Suprapubic skin (tissue), 4 donors: ENCODE data around the gene SCNN1G. TPM values are rescaled to one million over a fixed set of nuclear protein-coding genes. Genes with fewer than 3 reads are reported as not detected.

Experiments used
- DNase-seq, 2 donors: peaks; one replicate each; pipeline ENCODE4 v3.0.0-alpha.2; 2019; ENCODE audit warnings: low spot score in 2 of 2
- H3K27ac ChIP-seq: fragments of 200-600 bp; sonication (generic); one replicate; pipeline ENCODE4 v1.5.1; 2019
- H3K27me3 ChIP-seq: fragments of 200-600 bp; sonication (generic); one replicate; pipeline ENCODE4 v1.5.1; 2019
- H3K36me3 ChIP-seq: fragments of 200-600 bp; sonication (generic); one replicate; pipeline ENCODE4 v1.5.1; 2019
- H3K4me1 ChIP-seq: fragments of 200-600 bp; sonication (generic); one replicate; pipeline ENCODE4 v1.5.1; 2019
- H3K4me3 ChIP-seq: fragments of 200-600 bp; sonication (generic); one replicate; pipeline ENCODE4 v1.5.1; 2019; ENCODE audit warnings: mild to moderate bottlenecking
- H3K9me3 ChIP-seq: fragments of 200-600 bp; sonication (generic); one replicate; pipeline ENCODE4 v1.5.1; 2019
- CTCF ChIP-seq, 2 donors: fragments of 200-600 bp in 1 of 2; fragments of 450-650 bp in 1 of 2; sonication (generic) in 1 of 2; IDR thresholded peaks; one replicate each; pipeline ENCODE4 v1.5.1; 2016 to 2019; ENCODE audit warnings: antibody characterized with exemption in 2 of 2, mild to moderate bottlenecking in 1 of 2, moderate library complexity in 1 of 2
- EP300 ChIP-seq: sonication (generic); formaldehyde crosslinking; IDR thresholded peaks from one replicate; pipeline ENCODE4 v1.6.1; 2017; ENCODE audit warnings: antibody characterized with exemption
- POLR2A ChIP-seq, 2 donors: fragments of 450-650 bp; IDR thresholded peaks; one replicate each; pipeline ENCODE4 v1.6.1; 2017; ENCODE audit warnings: antibody characterized with exemption in 2 of 2, mild to moderate bottlenecking in 2 of 2, moderate library complexity in 2 of 2
- POLR2AphosphoS5 ChIP-seq, 3 donors: sonication (generic); formaldehyde crosslinking; IDR thresholded peaks; one replicate each; pipeline ENCODE4 v1.6.1; 2017; ENCODE audit warnings: antibody characterized with exemption in 3 of 3
- WGBS: methylation state at CpG from one replicate; pipeline ENCODE4 v1.1.5; 2018; 5-methylcytosine and 5-hydroxymethylcytosine counted together
- total RNA-seq, 4 donors: library from RNA; depleted of rRNA; stranded (reverse); fragments of >200 nt; gene quantifications; one replicate each; pipeline ENCODE4 v1.1.0, GENCODE V29; 2016

Gene SCNN1G
- total RNA-seq, 4 donors from 2014 or later = 8.5 to 25.6 (median 16.6) TPM

- no peaks in the 10 kb centered on the region for H3K27me3 ChIP-seq
- H3K4me3 ChIP-seq = no peak overlapping the region
- H3K36me3 ChIP-seq = peaks cover 4% of the 10 kb centered on the region
- no peaks in the 10 kb centered on the region for H3K9me3 ChIP-seq
- DNase-seq = no peak
- WGBS = 81% methylated on average over 4 of the region's 4 CpGs
- no peaks in the 10 kb centered on the region for H3K4me1 ChIP-seq
- TF ChIP-seq POLR2AphosphoS5 (IDR thresholded peaks at IDR 0.05) (no peak), CTCF (IDR thresholded peaks at IDR 0.05) (no peak), EP300 (no peak), POLR2A (IDR thresholded peaks at IDR 0.05) (no peak)
- no peak overlapping the region for H3K27ac ChIP-seq
Observed at GRCh38 chr16:23216658-23217246, 34.2 kb downstream of the SCNN1G start.

GRCh38 chr16:23217646-23218045, 35.1 kb downstream of the SCNN1G start:
- Histone ChIP-seq H3K4me1 (no peaks in the 10 kb centered on the region), H3K36me3 (peaks cover 4% of the 10 kb centered on the region), H3K27me3 (no peaks in the 10 kb centered on the region), H3K27ac (no peak overlapping the region), H3K9me3 (no peaks in the 10 kb centered on the region), H3K4me3 (no peak overlapping the region)
- WGBS = 66% methylated on average over 5 of the region's 8 CpGs
- TF ChIP-seq EP300 = no peak
- no peak for TF ChIP-seq CTCF (IDR thresholded peaks at IDR 0.05)
- TF ChIP-seq POLR2A (IDR thresholded peaks at IDR 0.05) = no peak
- no peak for TF ChIP-seq POLR2AphosphoS5 (IDR thresholded peaks at IDR 0.05)
- no peak for DNase-seq

- TF ChIP-seq EP300 (no peak), CTCF (IDR thresholded peaks at IDR 0.05) (no peak), POLR2AphosphoS5 (IDR thresholded peaks at IDR 0.05) (no peak)
- DNase-seq = no peak
- no peaks in the 10 kb centered on the region for H3K27me3 ChIP-seq
- H3K4me1 ChIP-seq = no peaks in the 10 kb centered on the region
- H3K9me3 ChIP-seq = no peaks in the 10 kb centered on the region
- H3K4me3 ChIP-seq = no peak overlapping the region
- no peak overlapping the region for H3K27ac ChIP-seq
- H3K36me3 ChIP-seq = no peaks in the 10 kb centered on the region
Observed at GRCh38 chr16:23222929-23223328, 40.4 kb downstream of the SCNN1G start.

- H3K27ac ChIP-seq = no peak overlapping the region
- no peak overlapping the region for H3K4me3 ChIP-seq
- H3K9me3 ChIP-seq = no peaks in the 10 kb centered on the region
- WGBS = 73% methylated on average over 8 of the region's 8 CpGs
- H3K36me3 ChIP-seq = no peaks in the 10 kb centered on the region
- no peak for DNase-seq
- H3K27me3 ChIP-seq = no peaks in the 10 kb centered on the region
- no peaks in the 10 kb centered on the region for H3K4me1 ChIP-seq
- TF ChIP-seq POLR2AphosphoS5 (IDR thresholded peaks at IDR 0.05) (no peak), POLR2A (IDR thresholded peaks at IDR 0.05) (no peak), EP300 (no peak), CTCF (IDR thresholded peaks at IDR 0.05) (no peak)
Observed at GRCh38 chr16:23223368-23223767, 40.8 kb downstream of the SCNN1G start.

- Histone ChIP-seq H3K27ac (no peak overlapping the region), H3K27me3 (no peaks in the 10 kb centered on the region), H3K36me3 (no peaks in the 10 kb centered on the region), H3K9me3 (no peaks in the 10 kb centered on the region), H3K4me1 (no peaks in the 10 kb centered on the region), H3K4me3 (no peak overlapping the region)
- DNase-seq = no peak
- WGBS = 82% methylated on average over 4 of the region's 4 CpGs
- no peak for TF ChIP-seq EP300
Observed at GRCh38 chr16:23225109-23225508, 42.6 kb downstream of the SCNN1G start.

GRCh38 chr16:23225634-23226033, 43.1 kb downstream of the SCNN1G start:
- Histone ChIP-seq H3K9me3 (no peaks in the 10 kb centered on the region), H3K27ac (no peak overlapping the region), H3K4me1 (no peaks in the 10 kb centered on the region), H3K36me3 (no peaks in the 10 kb centered on the region), H3K27me3 (no peaks in the 10 kb centered on the region), H3K4me3 (no peak overlapping the region)
- DNase-seq = no peak
- TF ChIP-seq CTCF (IDR thresholded peaks at IDR 0.05) = no peak
- no peak for TF ChIP-seq EP300
- TF ChIP-seq POLR2AphosphoS5 (IDR thresholded peaks at IDR 0.05) = no peak
- TF ChIP-seq POLR2A (IDR thresholded peaks at IDR 0.05) = no peak
